OCI-LY1 (cell line): Measurements from ENCODE around the gene PRICKLE4.

Experiments
- H2AFZ ChIP-seq: fragments of 200-600 bp; sonication (generic), shearing (Covaris generic); 2 replicates; pipeline ENCODE4 v1.6.0; 2014; ENCODE audit warnings: antibody characterized with exemption, mild to moderate bottlenecking, low read length
- H3F3A ChIP-seq: fragments of 200-600 bp; sonication (generic), shearing (Covaris generic); 2 replicates; pipeline ENCODE4 v1.6.0; 2014; ENCODE audit warnings: mild to moderate bottlenecking, antibody characterized with exemption, low read length, moderate library complexity; ENCODE audit not compliant: insufficient read depth
- H3K27ac ChIP-seq: fragments of 200-600 bp; sonication (generic); 2 replicates; pipeline ENCODE4 v1.5.1; 2014; ENCODE audit warnings: low read length, mixed run types, mild to moderate bottlenecking, low read depth; ENCODE audit not compliant: poor library complexity, severe bottlenecking
- H3K27me3 ChIP-seq: fragments of 200-600 bp; sonication (generic); 2 replicates; pipeline ENCODE4 v1.6.0; 2014; ENCODE audit warnings: antibody characterized with exemption, mild to moderate bottlenecking, low read length, moderate library complexity; ENCODE audit not compliant: insufficient read depth
- H3K36me3 ChIP-seq: fragments of 200-600 bp; sonication (generic); 2 replicates; pipeline ENCODE4 v1.6.1; 2014; ENCODE audit warnings: mild to moderate bottlenecking, antibody characterized with exemption, low read length, moderate library complexity, mixed read lengths; ENCODE audit not compliant: insufficient read depth
- H3K4me1 ChIP-seq: fragments of 200-600 bp; sonication (generic); 2 replicates; pipeline ENCODE4 v1.5.1; 2014; ENCODE audit warnings: mild to moderate bottlenecking, low read length, moderate library complexity; ENCODE audit not compliant: insufficient read depth, severe bottlenecking
- H3K4me2 ChIP-seq: fragments of 200-600 bp; sonication (generic), shearing (Covaris generic); 2 replicates; pipeline ENCODE4 v1.6.1; 2014; ENCODE audit warnings: low read length
- H3K4me3 ChIP-seq: fragments of 200-600 bp; sonication (generic); 2 replicates; pipeline ENCODE4 v1.5.1; 2014; ENCODE audit warnings: low read length, low read depth, mild to moderate bottlenecking, mixed read lengths; ENCODE audit not compliant: poor library complexity, severe bottlenecking
- H3K79me2 ChIP-seq: fragments of 200-600 bp; shearing (Covaris generic); 2 replicates; pipeline ENCODE4 v1.6.1; 2016; ENCODE audit warnings: mixed run types, low read length, mixed read lengths; ENCODE audit not compliant: insufficient read depth
- H3K9ac ChIP-seq: fragments of 200-600 bp; sonication (generic), shearing (Covaris generic); 2 replicates; pipeline ENCODE4 v1.6.1; 2014; ENCODE audit warnings: mild to moderate bottlenecking, low read length, mixed read lengths
- H3K9me2 ChIP-seq: fragments of 200-600 bp; sonication (generic), shearing (Covaris generic); 2 replicates; pipeline ENCODE4 v1.6.1; 2014; ENCODE audit warnings: low read depth, mild to moderate bottlenecking, low read length, mixed read lengths
- H3K9me3 ChIP-seq: fragments of 200-600 bp; shearing (Covaris generic); 2 replicates; pipeline ENCODE4 v1.6.1; 2014; ENCODE audit warnings: low read length, mixed read lengths
- H4K20me1 ChIP-seq: fragments of 200-600 bp; sonication (generic), shearing (Covaris generic); 2 replicates; pipeline ENCODE4 v1.6.0; 2016; ENCODE audit warnings: mild to moderate bottlenecking, low read length; ENCODE audit not compliant: insufficient read depth
- CTCF ChIP-seq: fragments of 200-600 bp; sonication (generic), shearing (Covaris generic); IDR thresholded peaks from 2 replicates; pipeline ENCODE4 v1.5.1; 2017; ENCODE audit warnings: mild to moderate bottlenecking, antibody characterized with exemption, low read length, moderate library complexity, mixed read lengths
- EZH2 ChIP-seq: fragments of 200-600 bp; sonication (generic), shearing (Covaris generic); IDR thresholded peaks from 2 replicates; pipeline ENCODE4 v1.8.0; 2017; ENCODE audit warnings: borderline replicate concordance, mixed run types, mild to moderate bottlenecking, antibody characterized with exemption, low read length, moderate library complexity, mixed read lengths

Gene PRICKLE4

GRCh38 chr6:41814629-41815028 is 34.0 kb downstream of the PRICKLE4 start:
- TF ChIP-seq CTCF (no peak), EZH2 (no peak)
- Histone ChIP-seq H3K79me2 (no peaks in the 10 kb centered on the region), H3K9me3 (no peaks in the 10 kb centered on the region), H3K27me3 (no peaks in the 10 kb centered on the region), H3K4me1 (no peaks in the 10 kb centered on the region), H3K36me3 (peaks cover 5% of the 10 kb centered on the region; the same call in 1 of the 2 replicates), H3K27ac (no peak overlapping the region), H3K4me3 (no peak overlapping the region), H2AFZ (no peak overlapping the region), H3K4me2 (no peak overlapping the region), H3K9ac (no peak overlapping the region), H4K20me1 (no peaks in the 10 kb centered on the region), H3K9me2 (no peaks in the 10 kb centered on the region), H3F3A (peaks cover 5% of the 10 kb centered on the region)

GRCh38 chr6:41815587-41815986 is 35.0 kb downstream of the PRICKLE4 start:
- no peaks in the 10 kb centered on the region for H4K20me1 ChIP-seq
- no peaks in the 10 kb centered on the region for H3K27me3 ChIP-seq
- no peak overlapping the region for H3K4me3 ChIP-seq
- H3K4me2 ChIP-seq: no peak overlapping the region
- no peaks in the 10 kb centered on the region for H3K4me1 ChIP-seq
- no peaks in the 10 kb centered on the region for H3K9me2 ChIP-seq
- peaks cover 5% of the 10 kb centered on the region for H3F3A ChIP-seq
- H3K36me3 ChIP-seq: peaks cover 5% of the 10 kb centered on the region; the same call in 1 of the 2 replicates
- H3K27ac ChIP-seq: no peak overlapping the region
- TF ChIP-seq CTCF (no peak), EZH2 (no peak)
- no peaks in the 10 kb centered on the region for H3K79me2 ChIP-seq
- no peak overlapping the region for H3K9ac ChIP-seq
- H3K9me3 ChIP-seq: no peaks in the 10 kb centered on the region
- no peak overlapping the region for H2AFZ ChIP-seq

- Histone ChIP-seq H3K9ac (no peak overlapping the region), H3K4me3 (no peak overlapping the region), H4K20me1 (no peaks in the 10 kb centered on the region), H2AFZ (no peak overlapping the region), H3K4me2 (no peak overlapping the region), H3K9me3 (no peaks in the 10 kb centered on the region), H3K4me1 (no peaks in the 10 kb centered on the region), H3F3A (peaks cover 5% of the 10 kb centered on the region; the same call in 1 of the 2 replicates), H3K79me2 (no peaks in the 10 kb centered on the region), H3K9me2 (no peaks in the 10 kb centered on the region), H3K27me3 (no peaks in the 10 kb centered on the region), H3K27ac (no peak overlapping the region), H3K36me3 (peaks cover 5% of the 10 kb centered on the region; the same call in 1 of the 2 replicates)
- TF ChIP-seq EZH2: no peak
- no peak for TF ChIP-seq CTCF
Measured at GRCh38 chr6:41818271-41819054, 37.9 kb downstream of the PRICKLE4 start.
